Activated naive CD8-positive, alpha-beta T cell treated with anti-CD3 and anti-CD28 coated beads, Interleukin-2, amount 50 U/mL, for 24 hours (primary cell): ENCODE measurements around the gene BCKDHB.

ENCODE experiments used
- ATAC-seq: fragments of 150-1000 bp; cut with Tn5 transposase; one replicate; pipeline ENCODE4 v1.10.0; 2021
- DNase-seq: peaks from one replicate; pipeline ENCODE4 v3.0.0; 2021
- H3K27ac Mint-ChIP-seq: one replicate; pipeline ENCODE4 v1.8.0; 2021; ENCODE audit warnings: mild to moderate bottlenecking, mixed read lengths
- H3K27me3 Mint-ChIP-seq: one replicate; pipeline ENCODE4 v1.8.0; 2021; ENCODE audit warnings: mixed read lengths
- H3K36me3 Mint-ChIP-seq: one replicate; pipeline ENCODE4 v1.8.0; 2021; ENCODE audit warnings: low read depth, mixed read lengths
- H3K4me1 Mint-ChIP-seq: one replicate; pipeline ENCODE4 v1.8.0; 2021; ENCODE audit warnings: mixed read lengths
- H3K4me3 Mint-ChIP-seq: one replicate; pipeline ENCODE4 v1.8.0; 2021; ENCODE audit warnings: mild to moderate bottlenecking, moderate library complexity, mixed read lengths
- H3K9me3 Mint-ChIP-seq: one replicate; pipeline ENCODE4 v1.8.0; 2021; ENCODE audit warnings: mixed read lengths

Gene BCKDHB

GRCh38 chr6:80356545-80356944 lies 250.1 kb downstream of the BCKDHB start:
- peaks cover 5% of the 10 kb centered on the region for H3K36me3 Mint-ChIP-seq
- ATAC-seq: no peak

GRCh38 chr6:80357081-80357480 lies 250.6 kb downstream of the BCKDHB start:
- Mint-ChIP-seq H3K4me3 (no peak overlapping the region), H3K4me1 (no peaks in the 10 kb centered on the region), H3K27ac (no peak overlapping the region), H3K9me3 (no peaks in the 10 kb centered on the region), H3K27me3 (no peaks in the 10 kb centered on the region), H3K36me3 (peaks cover 5% of the 10 kb centered on the region)
- DNase-seq (no peak), ATAC-seq (no peak)

More at GRCh38 chr6:80356545-80356944, 250.1 kb downstream of the BCKDHB start:
- Mint-ChIP-seq H3K4me1 (no peaks in the 10 kb centered on the region), H3K27me3 (no peaks in the 10 kb centered on the region), H3K27ac (no peak overlapping the region), H3K4me3 (no peak overlapping the region), H3K9me3 (no peaks in the 10 kb centered on the region)
- DNase-seq: no peak

GRCh38 chr6:80357674-80358073 lies 251.2 kb downstream of the BCKDHB start:
- ATAC-seq: no peak
- no peak overlapping the region for H3K4me3 Mint-ChIP-seq
- no peaks in the 10 kb centered on the region for H3K27me3 Mint-ChIP-seq
- no peak for DNase-seq
- no peaks in the 10 kb centered on the region for H3K4me1 Mint-ChIP-seq
- H3K36me3 Mint-ChIP-seq: peaks cover 5% of the 10 kb centered on the region
- H3K9me3 Mint-ChIP-seq: no peaks in the 10 kb centered on the region
- no peak overlapping the region for H3K27ac Mint-ChIP-seq

GRCh38 chr6:80363501-80364122 lies 257.1 kb downstream of the BCKDHB start:
- Mint-ChIP-seq H3K27me3 (no peaks in the 10 kb centered on the region), H3K4me1 (no peaks in the 10 kb centered on the region), H3K4me3 (no peak overlapping the region), H3K27ac (no peak overlapping the region), H3K9me3 (no peaks in the 10 kb centered on the region), H3K36me3 (no peaks in the 10 kb centered on the region)
- ATAC-seq (no peak), DNase-seq (no peak)

- H3K4me3 Mint-ChIP-seq: no peak overlapping the region
- no peak for ATAC-seq
Observed at GRCh38 chr6:80364149-80364548, 257.7 kb downstream of the BCKDHB start.

GRCh38 chr6:80366051-80366450 lies 259.6 kb downstream of the BCKDHB start:
- Mint-ChIP-seq H3K4me3 (no peak overlapping the region), H3K27ac (no peak overlapping the region), H3K4me1 (no peaks in the 10 kb centered on the region), H3K36me3 (no peaks in the 10 kb centered on the region), H3K9me3 (peaks cover under 1% of the 10 kb centered on the region), H3K27me3 (no peaks in the 10 kb centered on the region)
- DNase-seq (no peak), ATAC-seq (no peak)

More at GRCh38 chr6:80364149-80364548, 257.7 kb downstream of the BCKDHB start:
- Mint-ChIP-seq H3K27ac (no peak overlapping the region), H3K9me3 (no peaks in the 10 kb centered on the region), H3K4me1 (no peaks in the 10 kb centered on the region), H3K27me3 (no peaks in the 10 kb centered on the region), H3K36me3 (no peaks in the 10 kb centered on the region)
- no peak for DNase-seq

- Mint-ChIP-seq H3K27me3 (no peaks in the 10 kb centered on the region), H3K4me3 (no peak overlapping the region), H3K36me3 (no peaks in the 10 kb centered on the region), H3K9me3 (peaks cover 4% of the 10 kb centered on the region), H3K27ac (no peak overlapping the region), H3K4me1 (no peaks in the 10 kb centered on the region)
- ATAC-seq (no peak), DNase-seq (no peak)
Observed at GRCh38 chr6:80366714-80367113, 260.2 kb downstream of the BCKDHB start.

GRCh38 chr6:80376411-80376810 lies 269.9 kb downstream of the BCKDHB start:
- ATAC-seq (no peak), DNase-seq (no peak)
- Mint-ChIP-seq H3K9me3 (peaks cover 21% of the 10 kb centered on the region), H3K4me3 (no peak overlapping the region), H3K4me1 (no peaks in the 10 kb centered on the region), H3K27me3 (no peaks in the 10 kb centered on the region), H3K36me3 (peaks cover 5% of the 10 kb centered on the region), H3K27ac (no peak overlapping the region)

GRCh38 chr6:80380566-80380965 lies 274.1 kb downstream of the BCKDHB start:
- H3K4me1 Mint-ChIP-seq: no peaks in the 10 kb centered on the region
- DNase-seq (no peak), ATAC-seq (no peak)
- H3K4me3 Mint-ChIP-seq: no peak overlapping the region
- peaks cover 8% of the 10 kb centered on the region for H3K9me3 Mint-ChIP-seq
- H3K36me3 Mint-ChIP-seq: peaks cover 1% of the 10 kb centered on the region
- H3K27ac Mint-ChIP-seq: no peak overlapping the region
- no peaks in the 10 kb centered on the region for H3K27me3 Mint-ChIP-seq

GRCh38 chr6:80382811-80383210 lies 276.3 kb downstream of the BCKDHB start:
- no peak overlapping the region for H3K4me3 Mint-ChIP-seq
- no peaks in the 10 kb centered on the region for H3K4me1 Mint-ChIP-seq
- ATAC-seq (no peak), DNase-seq (no peak)
- no peaks in the 10 kb centered on the region for H3K36me3 Mint-ChIP-seq
- no peaks in the 10 kb centered on the region for H3K27me3 Mint-ChIP-seq
- H3K9me3 Mint-ChIP-seq: peaks cover 4% of the 10 kb centered on the region
- H3K27ac Mint-ChIP-seq: no peak overlapping the region

GRCh38 chr6:80388507-80388906 lies 282.0 kb downstream of the BCKDHB start:
- no peak for DNase-seq
- Mint-ChIP-seq H3K4me3 (no peak overlapping the region), H3K4me1 (no peaks in the 10 kb centered on the region), H3K36me3 (no peaks in the 10 kb centered on the region), H3K27me3 (no peaks in the 10 kb centered on the region), H3K9me3 (peaks cover 1% of the 10 kb centered on the region), H3K27ac (no peak overlapping the region)
- ATAC-seq: no peak
